GM12801 (cell line): Measurements from ENCODE around the gene ISL2.

ENCODE experiments used
- TF ChIP-seq, protein P1 (sequence below): IDR thresholded peaks from one replicate; pipeline ENCODE4 v1.5.1; 2011; ENCODE audit warnings: control low read depth; ENCODE audit not compliant: insufficient read length; ENCODE audit errors: extremely low read depth

Gene ISL2

GRCh38 chr15:76332796-76333195 is 3.8 kb upstream of the ISL2 start:
- TF ChIP-seq, protein P1, sequence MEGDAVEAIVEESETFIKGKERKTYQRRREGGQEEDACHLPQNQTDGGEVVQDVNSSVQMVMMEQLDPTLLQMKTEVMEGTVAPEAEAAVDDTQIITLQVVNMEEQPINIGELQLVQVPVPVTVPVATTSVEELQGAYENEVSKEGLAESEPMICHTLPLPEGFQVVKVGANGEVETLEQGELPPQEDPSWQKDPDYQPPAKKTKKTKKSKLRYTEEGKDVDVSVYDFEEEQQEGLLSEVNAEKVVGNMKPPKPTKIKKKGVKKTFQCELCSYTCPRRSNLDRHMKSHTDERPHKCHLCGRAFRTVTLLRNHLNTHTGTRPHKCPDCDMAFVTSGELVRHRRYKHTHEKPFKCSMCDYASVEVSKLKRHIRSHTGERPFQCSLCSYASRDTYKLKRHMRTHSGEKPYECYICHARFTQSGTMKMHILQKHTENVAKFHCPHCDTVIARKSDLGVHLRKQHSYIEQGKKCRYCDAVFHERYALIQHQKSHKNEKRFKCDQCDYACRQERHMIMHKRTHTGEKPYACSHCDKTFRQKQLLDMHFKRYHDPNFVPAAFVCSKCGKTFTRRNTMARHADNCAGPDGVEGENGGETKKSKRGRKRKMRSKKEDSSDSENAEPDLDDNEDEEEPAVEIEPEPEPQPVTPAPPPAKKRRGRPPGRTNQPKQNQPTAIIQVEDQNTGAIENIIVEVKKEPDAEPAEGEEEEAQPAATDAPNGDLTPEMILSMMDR = no peak

DNA sequence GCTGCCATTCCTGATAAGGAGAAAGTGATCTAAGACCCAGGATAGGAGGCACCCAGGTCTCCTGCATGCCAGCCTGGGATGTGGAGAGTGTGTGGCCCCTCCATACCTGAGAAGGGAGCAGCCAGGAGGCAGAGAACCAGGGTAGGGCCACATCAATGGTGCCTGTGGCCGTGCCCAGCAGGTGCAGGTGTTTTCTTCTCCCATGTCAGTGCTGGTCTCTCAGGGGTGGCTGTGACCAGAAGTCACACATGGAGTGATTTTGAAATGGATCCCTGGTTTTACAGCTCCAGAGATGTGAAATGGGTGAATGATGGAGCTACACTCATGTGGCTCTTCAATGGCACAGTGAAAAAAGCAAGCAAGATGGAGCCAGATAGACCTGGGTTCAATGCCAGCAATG is 3.3 kb upstream of the ISL2 start:
- TF ChIP-seq, protein P1 = no peak

DNA sequence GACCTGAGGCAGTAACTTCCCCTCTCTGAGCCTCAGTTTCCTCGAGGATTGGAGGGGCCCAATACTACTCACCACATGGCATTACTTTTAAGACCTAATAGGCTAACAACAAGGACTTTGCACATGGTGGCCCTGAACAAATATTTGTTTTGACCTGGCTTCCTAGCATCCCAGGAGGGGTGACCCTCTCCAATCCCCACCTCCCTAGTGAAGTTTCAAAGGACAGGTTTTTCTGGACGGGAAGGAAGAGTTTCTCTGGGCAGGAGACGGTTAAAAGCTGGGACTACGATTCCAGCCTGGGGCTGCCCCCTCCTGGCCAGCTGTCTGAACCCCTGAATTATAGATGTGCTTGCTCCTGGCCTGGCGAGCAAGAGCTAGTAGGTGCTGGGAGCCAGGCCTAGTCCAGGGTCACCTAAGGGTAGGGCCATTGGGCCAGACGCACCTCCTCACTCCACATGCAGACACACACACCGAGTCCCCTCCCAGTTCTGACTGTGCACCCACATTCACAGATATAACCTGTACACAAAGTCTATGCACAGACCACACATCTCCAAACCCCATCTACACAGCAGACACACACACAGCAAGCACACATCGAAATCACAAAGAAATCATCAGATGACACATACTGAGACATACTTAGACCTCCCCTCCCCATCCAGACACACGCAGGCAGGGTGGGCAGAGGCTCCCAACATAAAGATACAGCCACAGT is 2.7 kb upstream of the ISL2 start:
- TF ChIP-seq, protein P1 = no peak

DNA sequence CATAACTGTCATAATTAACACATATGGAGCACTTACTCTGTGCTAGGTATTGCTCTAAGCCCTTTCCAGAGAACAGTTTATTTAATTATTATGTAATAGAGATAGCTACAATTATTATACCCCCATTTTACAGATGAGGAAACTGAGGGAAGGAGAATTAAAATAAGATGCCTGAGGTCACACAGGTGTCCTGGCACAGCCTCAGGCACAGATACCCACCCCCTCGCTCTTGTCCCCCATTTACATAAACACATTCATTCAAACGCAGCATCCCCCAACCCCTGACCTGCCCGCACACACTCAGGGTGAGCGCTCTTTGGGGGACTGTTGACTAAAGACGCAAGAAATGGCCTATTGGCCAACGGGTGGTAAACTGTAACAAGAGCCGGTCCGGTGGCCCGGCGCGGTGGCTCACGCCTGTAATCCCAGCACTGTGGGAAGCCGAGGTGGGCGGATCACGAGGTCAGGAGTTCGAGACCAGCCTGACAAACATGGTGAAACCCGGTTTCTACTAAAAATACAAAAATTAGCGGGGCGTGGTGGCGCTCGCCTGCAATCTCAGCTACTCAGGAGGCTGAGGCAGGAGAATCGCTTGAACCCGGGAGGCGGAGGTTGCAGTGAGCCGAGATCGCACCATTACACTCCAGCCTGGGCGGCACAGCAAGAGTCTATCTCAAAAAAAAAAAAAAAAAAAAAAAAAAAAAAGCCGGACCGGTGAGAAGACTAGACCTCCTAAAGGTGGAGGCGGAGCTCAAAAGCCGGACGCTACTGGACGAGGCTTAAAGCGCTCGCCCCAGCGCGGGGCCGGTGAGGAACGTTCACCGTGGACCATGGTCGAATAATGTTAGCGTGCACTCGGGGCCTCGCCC is 1.9 kb upstream of the ISL2 start:
- TF ChIP-seq, protein P1 = no peak

DNA sequence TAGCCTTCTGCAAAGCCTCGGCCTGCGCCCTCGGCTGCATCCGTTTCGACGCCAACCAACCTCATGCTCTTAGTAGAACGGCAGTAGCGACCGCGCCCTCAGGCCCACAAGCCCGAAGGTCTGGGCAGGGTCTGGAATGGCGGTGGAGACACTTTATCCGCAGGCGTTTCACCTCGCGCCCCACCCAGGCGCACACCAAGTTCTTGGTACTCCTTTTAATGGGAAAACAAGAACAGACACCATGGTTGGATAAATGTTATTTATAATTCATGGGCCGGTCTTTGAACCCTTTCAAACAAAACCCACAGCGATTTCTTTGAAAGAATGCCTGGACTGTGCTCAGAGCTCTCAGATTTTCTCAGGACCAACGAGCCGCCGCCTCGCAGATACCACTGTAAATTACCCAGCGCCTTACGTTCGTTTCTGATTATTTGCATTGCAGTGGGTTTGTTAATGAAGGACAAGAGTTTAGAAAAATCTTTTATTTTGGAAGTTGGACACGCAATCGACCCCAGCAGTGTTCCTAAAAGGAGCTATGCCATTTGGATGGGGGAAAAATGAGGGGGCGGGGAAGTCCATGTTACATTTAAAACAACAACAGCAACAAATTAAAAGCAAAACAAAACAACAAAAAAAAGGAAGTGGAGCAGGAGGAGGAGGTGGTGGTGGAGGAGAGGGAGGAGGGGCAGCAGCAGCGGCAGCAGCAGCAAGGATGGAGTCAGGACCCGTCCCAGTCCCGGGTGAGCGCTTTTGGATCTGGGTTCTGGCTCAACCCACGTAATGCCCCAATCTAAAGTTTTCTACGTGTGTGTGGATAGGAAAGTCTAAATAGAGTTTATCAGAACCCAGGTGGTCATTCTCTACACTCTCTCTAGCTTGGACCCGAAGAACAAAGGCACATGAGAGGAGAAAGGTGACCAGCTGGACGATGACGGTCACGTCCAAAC is 993 bp upstream of the ISL2 start:
- TF ChIP-seq, protein P1 = no peak

DNA sequence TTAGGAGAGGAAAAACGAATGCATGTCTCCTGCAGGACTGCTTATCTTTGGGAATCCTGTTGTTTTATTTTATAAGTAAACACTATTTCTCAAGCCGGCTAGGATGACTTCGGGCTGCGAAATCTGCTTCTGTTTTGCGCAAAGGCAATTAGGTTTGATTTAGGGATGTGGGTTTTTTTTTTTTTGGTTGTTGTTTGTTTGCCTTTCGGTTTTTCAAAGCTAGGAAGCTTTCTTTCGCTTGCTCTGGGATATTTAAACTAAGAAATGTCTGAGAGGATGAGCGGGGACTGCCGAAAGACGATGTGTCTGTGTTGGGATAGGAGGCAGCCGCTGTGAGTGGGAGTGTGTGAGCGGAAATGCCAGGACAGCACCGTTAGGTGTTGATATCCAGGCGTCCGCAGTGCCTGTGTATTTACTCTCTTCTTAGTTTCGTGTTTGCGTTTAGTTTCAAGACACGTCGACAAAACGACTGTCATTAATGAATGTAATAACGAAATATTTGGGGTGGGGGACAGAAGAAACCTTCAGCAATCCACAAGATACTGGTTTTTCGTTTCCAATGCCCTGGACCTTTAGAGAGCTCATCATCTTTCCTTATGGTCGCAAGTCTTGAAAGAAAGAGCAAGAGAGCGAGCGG is 604 bp downstream of the ISL2 start:
- TF ChIP-seq, protein P1 = no peak
